CD8-positive, alpha-beta memory T cell (primary cell): Measurements from ENCODE around the gene LIN28B. TPM values are rescaled to one million over a fixed set of nuclear protein-coding genes. Genes with fewer than 3 reads are reported as not detected.
"Not testable (repeated sequence)": the region's sequence is repeated elsewhere in the genome, so short reads cannot be mapped to it uniquely, and the experiment has no call there.

Experiments
- CTCF ChIA-PET: fragments of 350-600 bp; sonication (Branson Sonifier 250); formaldehyde crosslinking; loops from one replicate; lab custom pipeline; 2021; ENCODE audit warnings: antibody characterized with exemption; lab: Charles Lee
- POLR2A ChIA-PET: fragments of 350-600 bp; sonication (Branson Sonifier 250); formaldehyde crosslinking; loops from one replicate; lab custom pipeline; 2021; ENCODE audit warnings: antibody characterized with exemption; lab: Charles Lee
- DNase-seq, 5 donors: peaks; one replicate each; pipeline versions ENCODE4 v3.0.0 to v3.0.0-alpha.2; 2020 to 2022; ENCODE audit warnings: mixed read lengths in 1 of 5
- H3K27ac ChIP-seq: one replicate; pipeline ENCODE4 v1.7.0; 2013; ENCODE audit warnings: low read depth, mild to moderate bottlenecking, low read length, moderate library complexity
- H3K27me3 ChIP-seq: 2 replicates; pipeline ENCODE4 v1.7.0; 2013; ENCODE audit warnings: low read length, mild to moderate bottlenecking; ENCODE audit not compliant: insufficient read depth, poor library complexity, severe bottlenecking
- H3K36me3 ChIP-seq: 2 replicates; pipeline ENCODE4 v1.7.0; 2013; ENCODE audit warnings: mild to moderate bottlenecking, low read length, moderate library complexity; ENCODE audit not compliant: insufficient read depth
- H3K4me1 ChIP-seq: 2 replicates; pipeline ENCODE4 v1.7.0; 2013; ENCODE audit warnings: mild to moderate bottlenecking, low read length, moderate library complexity; ENCODE audit not compliant: insufficient read depth
- H3K4me3 ChIP-seq: 2 replicates; pipeline ENCODE4 v1.7.0; 2013; ENCODE audit warnings: mild to moderate bottlenecking, low read length
- H3K9me3 ChIP-seq: 2 replicates; pipeline ENCODE4 v1.7.0; 2013; ENCODE audit warnings: mild to moderate bottlenecking, low read length
- H3K27ac Mint-ChIP-seq, 8 donors: one replicate each; pipeline ENCODE4 v1.8.0; 2020 to 2021; ENCODE audit warnings: mixed read lengths in 8 of 8, mild to moderate bottlenecking in 6 of 8, inconsistent platforms in 3 of 8, moderate library complexity in 3 of 8
- H3K27me3 Mint-ChIP-seq, 2 donors: one replicate each; pipeline ENCODE4 v1.8.0; 2020 to 2021; ENCODE audit warnings: mixed read lengths in 2 of 2, mild to moderate bottlenecking in 1 of 2, moderate library complexity in 1 of 2
- H3K36me3 Mint-ChIP-seq, 3 donors: one replicate each; pipeline ENCODE4 v1.8.0; 2020 to 2021; ENCODE audit warnings: mixed read lengths in 3 of 3, inconsistent platforms in 1 of 3, mild to moderate bottlenecking in 1 of 3
- H3K4me1 Mint-ChIP-seq, 3 donors: one replicate each; pipeline ENCODE4 v1.8.0; 2020 to 2021; ENCODE audit warnings: mixed read lengths in 3 of 3, inconsistent platforms in 1 of 3, mild to moderate bottlenecking in 1 of 3
- H3K4me3 Mint-ChIP-seq, 7 donors: one replicate each; pipeline ENCODE4 v1.8.0; 2020 to 2021; ENCODE audit warnings: mixed read lengths in 7 of 7, mild to moderate bottlenecking in 6 of 7, moderate library complexity in 4 of 7, inconsistent platforms in 2 of 7
- H3K9me3 Mint-ChIP-seq, 5 donors: one replicate each; pipeline ENCODE4 v1.8.0; 2020 to 2022; ENCODE audit warnings: mixed read lengths in 5 of 5, mild to moderate bottlenecking in 3 of 5, moderate library complexity in 2 of 5, inconsistent platforms in 1 of 5
- polyA plus RNA-seq: library from polyadenylated mRNA; unstranded; fragments of 300-500 nt; fragmentation: Illumina TruSeq; gene quantifications from one replicate; pipeline ENCODE4 v1.2.3, GENCODE V29; 2021
- total RNA-seq, 2 experiments: library from RNA; stranded (reverse); gene quantifications; one replicate each; pipeline ENCODE4 v1.2.3, GENCODE V29; 2021

Gene LIN28B
- total and polyA plus RNA-seq, 3 experiments from 2014 or later: not detected

GRCh38 chr6:105077596-105078385 lies 120.9 kb downstream of the LIN28B start:
- Mint-ChIP-seq H3K4me1 (no peaks in the 10 kb centered on the region), H3K36me3 (no peaks in the 10 kb centered on the region), H3K9me3 (no peaks in the 10 kb centered on the region), H3K4me3 (no peak overlapping the region), H3K27ac (no peak overlapping the region), H3K27me3 (peaks cover 12 to 23% of the 10 kb centered on the region in 2 donors)
- ChIA-PET CTCF (interaction anchor here (4.0 kb wide), 1 partner anchor 11 kb away, joined by 14 read pairs; no protein-coding TSS in a partner anchor), POLR2A (no interaction called here)
- H3K36me3 ChIP-seq: no peaks in the 10 kb centered on the region
- no peaks in the 10 kb centered on the region for H3K9me3 ChIP-seq
- H3K4me3 ChIP-seq: no peak overlapping the region
- no peak for DNase-seq
- H3K27me3 ChIP-seq: no peaks in the 10 kb centered on the region
- H3K27ac ChIP-seq: no peak overlapping the region
- H3K4me1 ChIP-seq: no peaks in the 10 kb centered on the region

DNA sequence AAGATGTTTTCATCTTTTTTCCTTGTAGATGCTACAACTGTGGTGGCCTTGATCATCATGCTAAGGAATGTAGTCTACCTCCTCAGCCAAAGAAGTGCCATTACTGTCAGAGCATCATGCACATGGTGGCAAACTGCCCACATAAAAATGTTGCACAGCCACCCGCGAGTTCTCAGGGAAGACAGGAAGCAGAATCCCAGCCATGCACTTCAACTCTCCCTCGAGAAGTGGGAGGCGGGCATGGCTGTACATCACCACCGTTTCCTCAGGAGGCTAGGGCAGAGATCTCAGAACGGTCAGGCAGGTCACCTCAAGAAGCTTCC lies 121.4 kb downstream of the LIN28B start:
- H3K27me3 Mint-ChIP-seq: peaks cover 11 to 20% of the 10 kb centered on the region in 2 donors
- POLR2A ChIA-PET: no interaction called here

DNA sequence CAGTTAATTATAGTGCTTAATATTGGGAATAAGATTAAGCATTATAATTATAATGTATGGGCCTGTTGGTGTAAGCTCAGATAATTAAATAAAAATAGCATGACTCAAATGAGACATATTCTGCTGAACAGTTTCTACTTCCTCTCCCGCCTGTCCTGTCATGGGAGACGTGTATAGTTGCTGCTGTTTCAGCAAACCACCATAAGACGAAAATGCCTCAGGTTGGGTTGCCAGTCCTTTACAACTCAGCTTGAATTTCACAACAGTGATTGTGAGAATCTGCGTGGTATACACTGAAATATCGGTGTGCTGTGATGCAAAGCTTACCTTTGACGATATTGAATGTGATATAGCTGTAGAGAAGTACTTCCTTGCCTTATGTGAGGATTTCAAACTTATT lies 123.4 kb downstream of the LIN28B start:
- Mint-ChIP-seq H3K27me3 (peaks cover 8 to 15% of the 10 kb centered on the region in 2 donors), H3K36me3 (no peaks in the 10 kb centered on the region), H3K4me1 (no peaks in the 10 kb centered on the region), H3K4me3 (no peak overlapping the region), H3K9me3 (no peaks in the 10 kb centered on the region), H3K27ac (peak overlapping the region in 1 of 8 donors; percentile 10)
- Histone ChIP-seq H3K27me3 (no peaks in the 10 kb centered on the region), H3K4me3 (no peak overlapping the region), H3K9me3 (no peaks in the 10 kb centered on the region), H3K36me3 (no peaks in the 10 kb centered on the region), H3K4me1 (no peaks in the 10 kb centered on the region), H3K27ac (no peak overlapping the region)
- ChIA-PET POLR2A (interaction anchor here (0.6 kb wide), 1 partner anchor 210 kb away, joined by 3 read pairs; no protein-coding TSS in a partner anchor), CTCF (interaction anchor here (1.2 to 4.0 kb wide), 2 partner anchors 9 to 323 kb away, joined by 3 to 14 read pairs; partner anchors contain the start of gene PREP)
- no peak for DNase-seq

More for the DNA sequence above, 121.4 kb downstream of the LIN28B start:
- H3K36me3 Mint-ChIP-seq: no peaks in the 10 kb centered on the region
- no peaks in the 10 kb centered on the region for H3K4me1 Mint-ChIP-seq
- CTCF ChIA-PET: interaction anchor here (4.0 kb wide), 1 partner anchor 11 kb away, joined by 14 read pairs; no protein-coding TSS in a partner anchor
- DNase-seq: no peak
- Histone ChIP-seq H3K27me3 (no peaks in the 10 kb centered on the region), H3K4me3 (no peak overlapping the region), H3K4me1 (no peaks in the 10 kb centered on the region), H3K27ac (no peak overlapping the region), H3K9me3 (no peaks in the 10 kb centered on the region), H3K36me3 (no peaks in the 10 kb centered on the region)
- H3K9me3 Mint-ChIP-seq: no peaks in the 10 kb centered on the region
- H3K27ac Mint-ChIP-seq: peak overlapping the region in 2 of 8 donors; percentile 29 to 51
- H3K4me3 Mint-ChIP-seq: no peak overlapping the region

DNA sequence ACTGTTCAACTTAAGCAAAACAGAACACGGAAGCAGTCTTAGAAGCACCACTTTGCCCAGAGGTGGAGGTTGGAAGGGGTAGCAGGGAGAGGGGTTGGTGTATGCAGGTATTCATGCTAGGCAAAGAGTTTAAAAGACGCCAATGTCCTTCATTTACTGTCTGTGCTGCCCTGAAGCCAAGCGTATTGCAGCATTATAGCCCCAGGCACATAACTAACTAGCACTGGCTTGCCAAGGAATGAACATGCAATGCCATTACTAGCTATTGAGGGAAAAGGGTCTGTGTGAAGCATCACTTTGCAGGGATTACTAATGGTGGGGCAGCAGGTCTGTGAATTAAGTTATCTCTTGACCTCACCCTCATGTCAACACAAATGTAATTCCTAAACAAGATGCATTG lies 124.8 kb downstream of the LIN28B start:
- DNase-seq, H3K4me1 ChIP-seq, H3K36me3 Mint-ChIP-seq, H3K27me3 ChIP-seq, H3K27ac Mint-ChIP-seq, H3K36me3 ChIP-seq, H3K4me1 Mint-ChIP-seq, H3K4me3 Mint-ChIP-seq, H3K9me3 Mint-ChIP-seq, CTCF ChIA-PET, H3K4me3 ChIP-seq, H3K27ac ChIP-seq, H3K9me3 ChIP-seq, POLR2A ChIA-PET: not testable (repeated sequence)
- peaks cover 8 to 10% of the 10 kb centered on the region in 2 donors for H3K27me3 Mint-ChIP-seq

GRCh38 chr6:105087571-105088211 lies 130.8 kb downstream of the LIN28B start:
- peaks cover 2 to 4% of the 10 kb centered on the region in 2 donors for H3K27me3 Mint-ChIP-seq
- POLR2A ChIA-PET: no interaction called here
- Histone ChIP-seq H3K36me3 (no peaks in the 10 kb centered on the region), H3K4me3 (no peak overlapping the region), H3K27ac (no peak overlapping the region), H3K4me1 (no peaks in the 10 kb centered on the region), H3K27me3 (no peaks in the 10 kb centered on the region), H3K9me3 (no peaks in the 10 kb centered on the region)
- no peaks in the 10 kb centered on the region for H3K36me3 Mint-ChIP-seq
- H3K9me3 Mint-ChIP-seq: no peaks in the 10 kb centered on the region
- no peak overlapping the region for H3K27ac Mint-ChIP-seq
- DNase-seq: peak in 2 of 5 donors; percentile 27 to 37
- CTCF ChIA-PET: interaction anchor here (0.7 to 3.3 kb wide), 10 partner anchors 9 to 337 kb away, joined by 3 to 26 read pairs (median 6); partner anchors contain the start of gene PREP
- no peak overlapping the region for H3K4me3 Mint-ChIP-seq
- H3K4me1 Mint-ChIP-seq: no peaks in the 10 kb centered on the region

DNA sequence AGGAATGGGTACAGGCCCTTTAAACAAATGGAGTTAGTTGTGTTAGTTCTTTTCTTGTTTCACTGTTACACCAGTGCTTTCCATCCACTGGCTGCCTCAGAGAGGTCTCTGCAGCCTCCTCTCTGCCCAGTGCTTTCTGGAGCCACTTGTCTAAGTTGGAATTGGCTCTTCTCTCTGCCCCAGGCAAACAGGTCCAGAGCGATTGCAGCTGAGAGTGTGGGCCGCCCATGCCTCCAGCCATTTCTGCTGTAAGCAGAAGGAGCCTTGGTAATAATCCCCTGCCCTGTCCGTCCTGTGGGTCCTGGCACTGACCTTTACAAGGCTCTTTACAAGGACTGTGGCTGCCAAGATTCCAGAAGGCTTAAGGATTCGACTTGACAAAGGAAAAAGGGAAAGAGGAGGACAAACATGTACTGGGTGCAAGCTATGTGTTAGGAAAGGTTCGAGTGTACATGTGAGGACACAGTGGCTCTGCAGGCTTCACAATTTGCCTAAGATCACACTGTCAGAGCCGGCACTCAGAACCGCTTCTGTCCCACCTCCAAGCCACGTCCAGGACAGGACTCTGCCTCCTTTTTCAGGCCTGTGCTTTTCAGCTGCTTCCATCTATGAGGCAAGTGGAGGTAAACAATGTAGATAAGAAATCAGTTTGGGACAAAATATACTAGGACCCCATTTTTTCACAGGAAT lies 134.4 kb downstream of the LIN28B start:
- Histone ChIP-seq H3K27ac (no peak overlapping the region), H3K4me1 (no peaks in the 10 kb centered on the region), H3K27me3 (no peaks in the 10 kb centered on the region), H3K36me3 (no peaks in the 10 kb centered on the region), H3K4me3 (no peak overlapping the region), H3K9me3 (no peaks in the 10 kb centered on the region)
- Mint-ChIP-seq H3K27me3 (peaks cover 2 to 4% of the 10 kb centered on the region in 2 donors), H3K27ac (peak overlapping the region in 1 of 8 donors; percentile 17), H3K9me3 (no peaks in the 10 kb centered on the region), H3K4me1 (no peaks in the 10 kb centered on the region), H3K36me3 (no peaks in the 10 kb centered on the region), H3K4me3 (no peak overlapping the region)
- ChIA-PET POLR2A (no interaction called here), CTCF (interaction anchor here (1.8 kb wide), 1 partner anchor 8 kb away, joined by 4 read pairs; no protein-coding TSS in a partner anchor)
- DNase-seq: no peak

DNA sequence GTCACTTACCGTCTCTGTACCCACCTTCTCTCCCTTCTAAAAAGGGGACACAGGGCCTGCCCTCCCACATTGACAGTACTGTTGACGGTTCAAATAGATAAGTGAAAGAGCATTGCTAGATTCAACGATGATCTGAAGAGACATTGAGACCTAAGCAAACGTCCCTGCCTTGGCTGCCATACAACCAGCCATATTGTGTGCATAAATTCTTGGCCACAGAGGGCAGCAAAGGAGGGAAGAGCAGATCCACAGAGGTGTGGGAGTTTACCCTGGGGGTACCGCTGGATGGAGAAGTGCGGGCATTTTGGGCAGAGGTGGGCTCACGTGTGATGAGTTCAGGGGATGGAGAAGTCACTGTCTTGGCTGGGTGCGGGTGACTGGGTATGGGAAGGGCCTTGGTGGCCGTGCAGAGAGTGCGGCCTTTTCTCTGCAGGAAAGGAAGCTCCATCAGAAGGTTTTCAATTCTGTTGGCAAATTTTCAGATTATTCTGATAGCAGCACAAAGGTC lies 137.3 kb downstream of the LIN28B start:
- CTCF ChIA-PET: no interaction called here
- no peaks in the 10 kb centered on the region for H3K27me3 ChIP-seq
- H3K4me3 Mint-ChIP-seq: no peak overlapping the region
- H3K36me3 ChIP-seq: no peaks in the 10 kb centered on the region
- POLR2A ChIA-PET: no interaction called here
- H3K27ac ChIP-seq: no peak overlapping the region
- no peak for DNase-seq
- no peaks in the 10 kb centered on the region for H3K9me3 ChIP-seq
- H3K36me3 Mint-ChIP-seq: no peaks in the 10 kb centered on the region
- H3K4me1 Mint-ChIP-seq: no peaks in the 10 kb centered on the region
- no peaks in the 10 kb centered on the region for H3K27me3 Mint-ChIP-seq
- H3K9me3 Mint-ChIP-seq: no peaks in the 10 kb centered on the region
- no peaks in the 10 kb centered on the region for H3K4me1 ChIP-seq
- H3K27ac Mint-ChIP-seq: peak overlapping the region in 1 of 8 donors; percentile 88
- no peak overlapping the region for H3K4me3 ChIP-seq
